Renal cortical epithelial cell (primary cell): ENCODE results near the gene ZBTB9. TPM values are rescaled to one million over a fixed set of nuclear protein-coding genes. Genes with fewer than 3 reads are reported as not detected.

ENCODE experiments used
- DNase-seq: peaks from one replicate; pipeline ENCODE4 v3.0.0-alpha.2; 2011; ENCODE audit warnings: low read depth
- total RNA-seq: library from RNA; depleted of rRNA; stranded (reverse); fragments of >200 nt; gene quantifications from 2 replicates; pipeline ENCODE4 v1.2.3, GENCODE V29; 2014

The ZBTB9 gene
- total RNA-seq, 1 donor from 2014 or later = 9.7 TPM

DNA sequence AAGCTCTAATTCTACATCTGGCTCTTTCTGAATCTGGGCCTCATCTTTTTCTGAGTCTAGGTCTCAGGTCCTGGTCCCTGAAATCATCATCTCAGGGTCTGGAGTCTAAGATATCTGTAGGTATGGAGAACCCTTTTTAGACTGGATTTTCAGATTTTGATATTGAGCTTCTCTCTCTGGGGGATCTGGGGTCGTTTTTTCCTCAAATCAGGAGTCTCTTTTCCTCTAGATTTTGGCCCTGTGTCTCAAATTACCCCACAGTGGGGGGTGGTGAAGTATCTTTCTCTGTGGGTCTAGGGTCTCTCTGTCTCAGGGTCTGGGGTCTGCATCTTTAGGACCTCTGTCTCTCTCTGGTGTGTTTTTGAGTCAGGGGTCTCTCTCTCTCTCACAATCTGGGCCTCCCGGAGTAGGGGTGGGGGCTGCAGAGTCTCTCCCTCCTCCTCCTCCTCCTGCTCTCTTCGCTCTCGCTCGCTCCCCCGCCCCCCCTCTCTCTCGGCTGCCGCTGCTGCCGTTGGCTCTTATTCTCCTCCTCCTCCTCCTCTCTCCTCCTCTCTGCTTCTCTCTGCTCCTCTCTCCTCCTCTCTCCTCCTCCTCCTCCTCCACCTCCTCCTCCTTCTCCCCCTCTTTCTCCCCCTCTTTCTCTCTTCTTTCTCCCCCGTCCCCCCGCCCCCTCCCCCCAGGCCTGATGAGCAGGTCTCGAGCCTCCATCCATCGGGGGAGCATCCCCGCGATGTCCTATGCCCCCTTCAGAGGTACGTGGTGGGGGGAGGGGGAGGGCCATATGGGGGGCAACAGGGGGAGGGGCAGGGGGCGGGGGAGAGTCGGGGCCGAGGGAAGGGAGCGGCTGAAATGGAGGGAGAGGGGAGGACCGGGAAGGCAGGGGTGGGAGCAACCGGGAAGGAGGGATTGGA is 34.5 kb upstream of the ZBTB9 start, which contains the start of gene SYNGAP1:
TSS of gene SYNGAP1 (plus strand) at position 486 of the 911 bp plus-strand sequence. CDS start at position 686, 200 bp downstream.
- no peak for DNase-seq

DNA sequence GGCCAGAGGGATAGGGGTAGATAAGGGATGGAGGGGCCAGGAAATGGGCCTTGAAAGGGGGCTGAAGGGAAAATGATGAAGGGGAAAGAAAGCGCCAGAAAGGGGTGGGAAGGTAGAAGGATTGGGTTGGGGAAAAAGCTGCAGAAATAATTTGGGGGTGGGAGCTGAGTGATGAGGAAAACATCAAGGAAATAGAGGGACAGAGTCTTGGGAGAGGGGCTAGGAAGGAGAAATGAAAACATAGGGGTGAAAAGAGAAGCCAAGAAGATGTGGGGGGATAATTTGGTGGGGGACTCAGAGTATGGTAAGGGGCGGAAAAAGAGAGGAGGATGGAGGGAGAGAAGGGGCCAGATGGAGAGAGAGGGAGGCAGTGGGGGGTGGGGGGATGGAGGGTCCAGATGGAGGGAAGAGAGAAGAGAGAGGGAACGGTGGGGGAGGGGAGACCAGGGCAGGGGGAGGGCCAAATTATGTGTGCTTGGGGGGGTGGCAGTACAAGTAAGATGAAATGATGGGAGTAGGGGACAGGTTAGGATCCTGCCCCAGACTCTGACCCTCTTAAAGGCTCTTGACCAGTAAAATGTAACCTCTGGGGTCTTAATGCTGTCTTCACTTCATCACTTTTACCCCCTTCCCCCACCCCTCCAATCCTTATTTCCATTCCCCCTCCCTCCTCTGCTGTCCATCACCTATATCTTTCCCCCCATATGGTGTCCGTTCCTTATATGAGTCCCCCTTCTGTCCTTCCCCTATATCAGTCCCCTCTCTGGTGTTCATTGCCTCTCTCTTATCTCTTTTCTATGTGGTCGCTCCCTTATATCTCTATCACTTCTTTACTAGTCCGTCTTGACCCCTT is 33.7 kb upstream of the ZBTB9 start:
- no peak for DNase-seq

DNA sequence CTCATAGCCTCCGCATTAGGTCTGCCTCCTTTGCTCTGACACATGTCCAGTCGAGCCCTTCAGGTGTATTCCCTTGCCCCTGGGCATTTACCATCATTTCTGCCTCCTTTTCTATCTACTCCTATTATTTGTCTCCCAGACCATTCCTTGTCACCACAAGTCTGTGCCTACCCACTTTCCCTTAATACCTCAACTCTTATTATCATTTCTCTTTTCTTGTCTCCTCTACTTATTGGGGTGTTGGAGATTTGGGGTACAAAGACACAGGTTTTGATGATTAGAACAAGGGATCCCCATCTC is 33.1 kb upstream of the ZBTB9 start:
- DNase-seq = no peak

DNA sequence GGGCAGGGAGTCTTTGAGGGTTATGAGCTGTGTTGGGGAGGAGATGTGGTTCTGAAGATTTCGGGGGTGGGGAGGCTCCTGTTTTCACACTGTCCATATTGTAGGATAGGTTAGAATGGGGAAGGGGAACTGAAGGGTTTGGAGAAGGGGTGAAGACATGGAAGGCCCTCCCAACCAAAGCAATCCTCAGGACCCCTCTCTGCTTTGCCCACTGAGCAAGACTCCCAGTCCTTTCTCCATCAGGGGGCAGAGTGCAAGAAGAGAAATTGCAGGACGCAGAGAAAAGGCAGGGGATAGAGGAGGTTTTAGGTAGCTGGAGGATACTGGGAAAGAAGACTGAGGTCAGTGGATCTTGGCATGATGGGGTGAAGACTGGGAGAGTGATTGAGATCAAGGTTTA is 30.6 kb upstream of the ZBTB9 start:
- DNase-seq = no peak

DNA sequence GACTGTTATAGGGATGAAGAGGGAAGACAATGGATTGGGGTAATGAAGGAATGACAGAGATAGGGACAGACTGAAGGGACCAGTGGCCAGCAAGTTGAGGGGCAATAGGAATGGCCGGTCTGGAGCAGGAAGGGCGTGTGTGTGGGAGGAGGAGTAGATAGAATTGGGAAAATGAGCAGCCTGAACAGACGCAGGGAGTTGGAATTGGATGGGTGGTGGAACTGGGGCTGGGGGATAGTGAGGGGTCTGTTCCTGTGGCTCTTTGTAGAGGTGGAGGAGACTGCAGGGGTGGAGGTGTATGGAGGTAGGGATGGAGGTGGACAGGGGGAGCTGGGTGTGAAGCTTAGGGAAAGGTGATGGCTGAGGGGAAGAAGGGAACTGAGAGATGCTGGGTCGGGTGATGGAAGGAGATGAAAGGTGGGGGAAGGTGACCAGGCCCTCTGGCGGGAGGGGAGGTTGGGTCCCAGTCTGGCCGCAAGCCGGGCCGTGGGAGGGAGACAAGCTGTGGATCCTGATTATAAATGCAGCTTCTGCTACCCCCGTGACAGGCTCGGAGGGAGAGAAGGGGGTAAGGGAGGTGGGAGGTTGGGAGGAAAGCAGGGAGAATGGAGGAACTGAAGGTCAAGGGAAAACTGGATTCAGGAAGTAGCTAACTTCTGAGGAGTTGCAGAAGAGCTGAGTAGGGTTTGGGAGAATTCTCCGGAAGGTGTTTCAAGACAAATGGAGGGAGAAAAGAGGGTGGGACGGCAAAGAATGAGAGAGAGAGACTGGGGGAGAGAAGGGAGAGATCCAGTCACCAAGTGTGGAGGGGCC is 29.3 kb upstream of the ZBTB9 start:
- no peak for DNase-seq

DNA sequence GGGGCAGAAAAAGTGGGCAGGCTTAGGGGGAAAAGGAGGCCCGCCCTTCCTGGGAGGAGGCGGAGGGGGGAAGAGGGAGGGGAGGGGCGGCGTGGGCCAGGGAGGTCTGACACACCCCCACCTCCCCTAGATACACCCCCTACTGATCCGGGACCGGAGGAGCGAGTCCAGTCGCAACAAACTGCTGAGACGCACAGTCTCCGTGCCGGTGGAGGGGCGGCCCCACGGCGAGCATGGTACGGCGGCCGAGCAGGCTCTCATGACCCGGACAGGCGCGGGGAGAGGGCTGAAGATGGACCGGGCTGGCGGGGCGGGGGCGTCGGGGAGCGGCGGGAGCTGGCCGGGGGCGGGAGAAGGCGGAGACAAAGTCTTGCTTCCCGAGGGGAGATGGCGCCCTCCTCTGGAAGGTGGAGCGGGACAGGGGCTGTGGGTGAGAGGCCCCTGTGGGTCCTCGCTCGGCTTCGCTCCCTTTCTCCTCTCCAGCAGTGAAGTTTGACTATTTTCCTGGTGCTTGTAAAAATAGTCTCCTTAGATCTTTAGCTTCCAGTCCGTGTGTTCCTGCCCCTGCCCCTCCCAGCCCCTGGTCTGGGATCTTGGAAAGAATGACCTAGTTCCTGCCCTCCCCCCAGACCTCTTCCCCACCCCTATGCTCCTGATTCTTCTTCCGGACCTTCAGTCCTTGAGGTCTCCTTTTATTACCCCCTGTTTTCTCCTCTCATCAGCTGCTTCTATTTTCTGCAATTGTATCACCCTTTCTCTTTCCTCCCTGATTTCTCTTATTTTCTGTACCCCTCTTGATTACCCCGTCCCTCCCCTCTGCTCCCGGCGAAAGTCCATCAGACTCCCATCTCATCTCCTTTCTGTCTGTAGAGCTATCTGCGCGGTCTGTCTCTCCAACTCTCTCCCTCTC is 28.5 kb upstream of the ZBTB9 start:
- DNase-seq = peak; percentile 57

DNA sequence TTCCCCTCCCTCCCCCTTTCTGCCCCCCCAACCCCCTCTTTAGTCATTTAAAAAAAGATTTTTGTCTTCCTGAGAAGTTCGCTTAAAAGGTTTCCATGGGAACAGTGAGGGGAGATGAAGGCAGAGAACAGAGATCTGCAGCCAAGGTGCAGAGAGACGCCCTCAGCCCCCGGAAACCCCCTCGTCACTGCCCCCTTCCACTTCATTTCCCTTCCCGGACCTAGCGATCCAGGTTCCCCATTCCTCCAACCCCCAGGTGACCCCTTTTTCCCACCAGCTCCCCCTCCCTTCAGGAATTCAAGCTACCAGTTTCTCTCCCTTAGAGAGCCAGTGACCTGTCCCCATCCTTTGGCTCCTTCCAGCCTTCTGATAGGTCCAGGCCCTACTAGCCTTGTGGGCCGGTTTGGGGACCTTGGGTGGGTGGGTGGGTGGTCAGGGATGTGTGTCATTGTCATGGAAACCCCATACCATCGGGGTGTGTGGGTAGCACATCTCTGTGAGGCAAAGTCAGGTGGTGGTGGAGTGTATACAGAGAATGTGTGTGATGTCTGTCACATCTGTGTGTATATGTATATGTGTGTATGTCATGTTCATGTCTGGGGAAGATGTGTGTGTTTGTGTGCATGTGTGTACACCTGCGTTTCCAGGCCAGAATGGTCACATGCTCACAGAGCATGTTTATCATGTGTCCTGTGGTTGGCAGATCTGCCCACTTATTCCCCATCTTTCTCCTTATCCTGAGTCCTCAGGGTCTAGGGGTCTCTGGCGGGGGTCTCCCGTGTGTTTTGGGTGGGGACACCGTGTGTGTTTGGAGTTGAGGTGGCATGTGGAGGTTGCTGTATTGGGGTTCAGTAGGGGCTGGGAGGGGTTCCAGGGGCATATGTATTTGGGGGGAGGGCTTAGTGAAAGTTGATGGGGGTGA is 27.5 kb upstream of the ZBTB9 start:
- DNase-seq = no peak

DNA sequence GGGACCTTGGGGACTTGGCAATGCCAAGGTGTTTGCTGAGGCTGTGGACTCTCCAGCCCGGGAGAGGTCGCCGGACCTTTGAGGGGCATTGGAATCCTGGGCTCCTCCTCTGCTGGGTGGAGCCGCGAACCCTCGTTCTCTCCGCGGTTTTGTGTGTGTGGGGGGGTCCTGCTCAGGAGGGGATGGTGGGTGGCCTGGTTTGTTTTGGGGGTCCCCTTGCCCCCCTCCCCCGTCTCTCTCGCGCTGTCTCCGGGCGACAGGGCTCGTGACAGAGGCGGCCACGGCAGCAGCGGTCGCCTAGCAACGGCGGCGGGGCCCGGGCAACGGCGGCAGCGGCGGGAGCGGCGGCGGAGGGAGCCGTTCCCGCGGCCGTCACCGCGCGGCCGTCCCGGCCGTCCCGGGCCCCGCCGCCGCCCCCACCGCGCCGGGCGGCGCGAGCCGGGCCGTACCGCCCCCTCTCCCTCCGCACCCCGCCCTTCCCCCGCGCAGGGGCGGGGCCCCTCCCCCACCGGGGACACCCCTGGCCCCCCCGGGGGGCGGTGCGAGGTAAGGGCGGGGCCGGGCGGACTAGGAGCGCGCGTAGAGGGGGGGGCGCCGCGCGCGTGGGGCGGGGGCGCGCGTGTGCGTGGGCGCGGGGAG is 26.7 kb upstream of the ZBTB9 start:
- DNase-seq = no peak

DNA sequence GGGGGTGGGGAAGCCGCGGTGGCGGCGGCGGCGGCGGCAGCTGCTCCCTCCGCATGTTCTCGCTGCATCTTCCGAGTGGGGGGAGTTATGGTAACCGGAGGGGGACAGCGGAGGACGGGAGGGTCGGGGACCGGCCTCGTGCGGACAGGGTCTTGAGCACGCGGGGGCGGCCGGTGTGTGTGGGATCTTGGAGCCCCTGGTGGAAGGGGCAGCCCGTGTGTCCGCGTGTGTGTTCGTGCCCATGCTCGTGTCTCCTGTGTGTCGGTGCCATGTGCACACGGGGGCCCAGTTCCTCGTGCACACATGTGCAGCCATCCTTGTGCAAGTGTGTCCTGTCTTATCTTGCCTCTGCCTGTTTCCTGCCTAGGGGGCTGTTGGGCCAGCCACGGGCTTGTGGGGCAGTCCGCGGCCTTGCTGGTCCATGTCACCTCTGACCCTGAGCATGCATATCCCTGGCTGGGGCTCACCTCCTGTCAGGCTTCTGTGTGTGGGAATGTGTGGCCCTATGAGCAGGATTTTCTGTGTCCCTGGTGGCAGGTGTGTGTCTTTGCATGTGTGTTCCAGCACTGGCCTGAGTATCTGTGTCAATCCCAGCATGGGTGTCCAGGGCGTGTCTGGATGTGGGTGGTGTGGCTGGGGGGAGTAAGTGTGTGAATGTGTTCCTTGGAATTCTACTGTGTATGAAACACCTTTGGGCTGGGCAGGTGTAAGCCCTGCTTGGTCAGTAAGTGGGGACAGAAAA is 26.0 kb upstream of the ZBTB9 start:
- peak; percentile 34 for DNase-seq

DNA sequence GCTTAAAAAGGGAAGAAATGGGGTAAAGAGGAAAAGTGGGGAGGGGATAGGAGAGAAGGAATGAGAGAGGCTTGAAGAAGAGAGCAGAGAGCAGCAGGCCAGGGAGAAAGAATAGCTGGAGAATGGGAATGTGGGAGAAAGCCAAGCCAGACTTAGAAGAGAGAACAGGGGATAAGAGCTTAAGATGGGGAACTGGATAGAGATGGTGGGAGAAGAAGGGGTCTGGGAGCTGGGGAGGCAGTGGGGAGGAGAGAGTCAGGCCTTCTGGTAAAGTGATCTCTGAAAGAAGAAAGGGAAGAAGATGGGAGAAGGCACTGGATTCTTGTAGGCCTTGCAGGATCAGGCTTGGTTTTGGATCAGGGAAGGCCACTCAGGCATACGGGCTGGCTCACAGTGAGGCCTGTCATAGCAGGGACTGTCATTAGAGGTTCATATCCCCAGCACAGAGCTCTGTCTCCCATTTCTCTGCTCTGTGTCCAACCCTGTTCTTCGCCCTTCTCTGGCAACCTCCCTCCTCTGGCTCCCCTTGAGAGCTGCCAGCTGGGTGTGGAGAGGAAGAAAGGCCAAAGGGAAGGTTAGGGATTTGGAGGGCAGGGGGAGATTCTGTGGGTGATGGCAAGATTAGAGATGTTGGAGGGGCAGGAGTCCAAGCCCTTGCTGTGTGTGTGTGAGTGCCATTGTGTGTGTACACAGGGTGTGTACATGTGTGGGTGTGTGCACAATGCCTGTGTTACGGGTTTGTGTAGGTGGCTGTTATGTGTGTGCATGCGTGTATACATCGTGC is 25.2 kb upstream of the ZBTB9 start:
- no peak for DNase-seq

DNA sequence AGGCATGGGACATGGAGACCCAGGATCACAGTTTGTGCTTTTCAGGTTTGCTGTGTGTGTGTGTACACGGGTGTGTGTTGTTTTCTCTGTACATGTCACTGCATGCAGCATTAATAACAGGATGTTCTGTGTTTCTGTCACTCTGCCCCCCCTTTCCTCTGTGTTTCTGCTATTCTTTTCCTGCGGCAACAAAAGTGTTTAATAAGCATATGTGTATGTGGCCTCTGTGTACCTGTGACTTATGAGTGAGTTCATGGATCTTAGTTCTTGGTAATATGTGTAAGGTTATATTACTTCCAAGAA is 24.7 kb upstream of the ZBTB9 start:
- no peak for DNase-seq

DNA sequence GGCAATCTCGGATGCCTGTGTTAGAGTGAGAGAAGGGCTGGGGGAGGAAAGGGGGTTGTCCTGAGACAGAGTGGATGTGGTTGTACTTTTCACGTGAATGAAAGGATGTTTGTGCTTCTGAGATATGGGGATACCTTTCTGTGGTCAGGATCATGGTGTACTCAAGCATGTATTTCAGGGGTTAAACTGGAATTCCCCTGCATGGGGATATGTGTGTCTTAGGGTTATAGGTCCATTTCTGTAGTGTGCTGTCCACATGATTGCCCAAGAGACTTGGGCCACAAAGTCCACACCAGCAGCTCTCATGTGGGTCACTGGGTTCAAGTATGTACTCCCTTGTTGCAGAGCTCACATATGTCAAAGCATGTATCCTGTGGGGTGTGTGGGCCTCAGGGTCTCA is 24.0 kb upstream of the ZBTB9 start:
- peak; percentile 36 for DNase-seq

DNA sequence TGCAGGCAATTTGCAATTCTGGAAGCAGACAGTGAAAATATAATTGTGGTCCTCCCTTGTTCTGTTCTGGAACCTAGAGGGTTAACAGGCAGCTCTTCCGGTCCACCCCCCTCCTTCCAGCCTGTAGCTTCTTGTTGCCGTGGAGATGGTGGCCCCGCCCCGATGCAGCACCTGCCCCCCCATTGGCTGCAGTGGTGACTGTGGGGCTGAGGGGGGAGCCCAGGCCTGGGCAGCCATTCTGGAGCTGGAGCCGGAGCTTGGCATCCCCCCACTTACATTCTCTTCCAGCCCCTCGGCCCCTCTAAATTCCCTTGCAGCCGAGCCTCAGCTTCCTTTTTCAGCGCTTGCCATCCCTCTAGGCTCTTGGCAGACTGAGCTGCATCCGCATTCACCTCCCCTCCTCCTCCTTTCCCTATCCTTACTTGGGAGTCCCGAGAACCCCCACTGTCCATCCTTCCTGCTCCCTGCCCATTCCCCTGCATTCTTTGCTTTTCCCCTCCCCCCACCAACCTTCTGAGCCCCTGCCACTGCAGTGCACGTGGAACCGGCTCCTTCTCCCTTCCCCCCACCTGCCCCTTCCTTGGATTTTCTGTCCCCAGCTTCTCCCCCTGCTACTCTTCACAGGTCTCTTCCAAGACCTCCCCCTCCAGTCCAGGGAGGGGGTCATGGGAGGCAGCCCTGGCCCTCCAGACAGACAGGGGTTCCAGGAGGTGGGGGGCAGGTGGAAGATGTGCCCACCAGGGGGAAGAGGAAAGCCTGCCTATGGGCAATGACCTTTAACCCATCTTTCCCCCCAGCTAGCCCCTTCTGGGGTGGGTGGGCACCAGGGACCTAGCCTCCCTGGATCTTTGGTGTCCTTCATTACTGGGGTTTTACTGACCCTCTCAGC is 23.1 kb upstream of the ZBTB9 start:
- DNase-seq = no peak

DNA sequence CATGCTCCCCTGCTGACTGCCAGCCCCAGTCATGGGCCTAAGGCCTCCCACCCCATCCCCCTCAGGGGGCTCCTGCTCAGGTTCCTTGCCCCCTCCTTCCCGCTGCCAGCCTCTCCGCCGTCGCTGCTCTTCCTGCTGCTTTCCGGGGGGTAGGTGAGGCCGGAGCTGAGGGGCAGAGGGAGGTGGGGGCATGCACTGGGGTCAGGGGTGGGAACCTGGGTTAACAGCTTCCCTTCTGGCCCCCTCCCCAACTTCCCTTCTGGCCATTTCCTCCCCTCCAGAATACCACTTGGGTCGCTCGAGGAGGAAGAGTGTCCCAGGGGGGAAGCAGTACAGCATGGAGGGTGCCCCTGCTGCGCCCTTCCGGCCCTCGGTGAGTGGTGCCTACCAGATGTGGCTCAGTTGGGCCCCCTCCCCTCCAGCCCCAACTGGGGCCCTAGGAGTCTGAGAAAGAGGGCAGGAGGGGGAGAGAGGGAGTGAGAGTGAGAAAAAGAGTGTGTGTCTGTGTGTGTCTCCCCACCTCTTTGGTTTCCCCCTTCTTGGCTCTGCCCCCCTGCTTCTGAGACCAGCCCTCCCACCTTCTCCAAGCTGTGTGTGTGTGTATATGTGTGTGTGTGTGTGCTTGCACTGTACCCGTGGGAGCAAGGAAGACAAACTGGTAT is 22.4 kb upstream of the ZBTB9 start:
- no peak for DNase-seq

DNA sequence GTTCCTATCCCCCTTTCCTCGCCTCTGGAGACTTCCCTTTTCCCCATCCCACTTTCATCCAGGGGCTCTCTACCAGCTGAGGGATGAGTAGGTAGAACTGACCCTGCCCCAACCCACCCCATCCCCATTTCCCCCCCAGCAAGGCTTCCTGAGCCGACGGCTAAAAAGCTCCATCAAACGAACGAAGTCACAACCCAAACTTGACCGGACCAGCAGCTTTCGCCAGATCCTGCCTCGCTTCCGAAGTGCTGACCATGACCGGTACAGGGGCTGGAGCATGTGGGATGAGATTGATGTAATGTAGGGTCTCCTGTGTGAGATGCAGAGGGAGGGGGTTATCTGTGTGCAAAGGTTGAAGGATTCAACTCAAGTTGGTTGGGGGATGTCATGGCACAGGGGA is 21.8 kb upstream of the ZBTB9 start:
- DNase-seq = no peak

DNA sequence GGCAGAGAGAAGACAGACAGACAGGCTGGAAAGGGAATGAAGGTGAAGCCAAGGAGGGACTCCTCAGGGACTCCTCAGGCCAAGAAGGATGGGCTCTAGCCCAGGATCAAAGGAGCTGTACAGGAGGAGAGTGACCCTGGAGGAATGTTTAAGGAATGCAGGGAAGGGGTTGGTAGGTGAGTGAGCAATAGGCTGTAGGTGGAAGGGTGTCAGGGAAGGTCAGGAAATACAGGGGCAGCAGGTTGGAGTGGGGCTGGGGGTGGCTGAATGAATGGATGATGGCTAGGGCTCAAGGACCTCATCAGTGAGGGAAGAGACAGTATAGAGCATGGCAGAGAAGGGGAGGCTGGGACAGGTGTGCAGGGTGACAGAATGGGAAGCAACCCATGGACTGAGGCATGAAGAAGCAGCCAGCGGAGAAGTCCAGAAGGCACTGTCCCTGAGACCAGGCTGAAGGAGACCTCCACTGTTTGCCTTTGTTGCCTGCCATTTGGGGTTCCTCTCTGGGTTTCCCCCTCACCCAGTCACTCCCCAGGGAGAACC is 21.3 kb upstream of the ZBTB9 start:
- DNase-seq = no peak
